NCI-H748 treated with DMSO at 0.1 percent for 48 hours (cell line): ENCODE measurements around the gene PLPP6.

ENCODE experiments used
- DNase-seq: peaks from one replicate; lab custom pipeline; 2025; lab: John Stamatoyannopoulos, UW

Gene PLPP6

DNA sequence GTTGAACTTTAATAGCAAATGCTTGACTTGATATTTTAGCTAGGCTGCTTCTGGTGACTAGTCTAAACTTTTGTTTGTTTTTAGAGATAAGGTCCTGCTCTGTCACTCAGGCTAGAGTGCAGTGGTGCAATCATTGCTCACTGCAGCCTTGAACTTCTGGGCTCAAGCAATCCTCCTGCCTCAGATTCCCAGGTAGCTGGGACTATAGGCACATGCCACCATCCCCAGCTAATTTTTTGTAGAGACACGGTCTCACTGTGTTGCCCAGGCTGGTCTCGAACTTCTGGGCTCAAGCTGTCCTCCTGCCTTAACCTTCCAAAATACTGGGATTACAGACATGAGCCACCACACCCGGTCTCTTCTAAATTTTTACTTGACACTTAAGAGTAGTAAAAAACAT is 38.0 kb downstream of the PLPP6 start:
- DNase-seq: no peak

DNA sequence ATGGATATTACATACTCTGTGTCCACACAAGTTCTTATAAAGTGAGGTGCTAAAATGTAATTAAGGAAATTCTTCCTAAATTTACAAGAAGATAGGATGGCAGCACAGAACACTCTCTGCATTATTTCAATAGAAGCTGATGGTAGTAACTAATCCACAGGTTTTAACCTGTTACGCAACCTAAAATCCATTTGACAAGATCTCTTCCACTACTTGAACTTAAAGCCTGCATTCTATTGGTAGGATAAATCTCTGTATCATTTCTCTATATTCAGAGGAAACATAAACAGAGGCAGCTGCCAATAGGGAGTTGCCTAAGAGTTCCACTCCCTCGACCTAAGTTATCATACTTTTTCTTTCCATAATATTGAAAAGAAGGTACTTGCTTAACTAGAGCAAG is 38.8 kb downstream of the PLPP6 start:
- no peak for DNase-seq

DNA sequence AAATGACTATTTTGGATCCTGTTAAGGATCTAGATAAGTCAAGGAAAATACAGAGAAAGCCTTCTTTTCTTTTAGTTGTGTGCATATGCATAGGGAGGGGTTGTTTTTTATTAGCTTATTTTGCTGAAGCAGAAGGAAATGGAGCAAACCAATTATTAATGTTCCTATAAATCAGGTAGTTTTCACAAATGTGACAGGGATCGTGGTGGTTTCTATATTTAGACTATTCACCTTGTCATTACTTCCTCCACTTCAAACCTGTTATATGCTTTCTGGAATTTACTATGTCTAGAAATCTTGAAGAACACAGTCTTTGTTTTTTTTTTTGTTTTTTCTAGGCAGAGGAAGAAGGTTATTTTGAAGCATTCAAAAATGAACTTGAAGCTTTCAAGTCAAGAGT is 39.4 kb downstream of the PLPP6 start:
- no peak for DNase-seq

DNA sequence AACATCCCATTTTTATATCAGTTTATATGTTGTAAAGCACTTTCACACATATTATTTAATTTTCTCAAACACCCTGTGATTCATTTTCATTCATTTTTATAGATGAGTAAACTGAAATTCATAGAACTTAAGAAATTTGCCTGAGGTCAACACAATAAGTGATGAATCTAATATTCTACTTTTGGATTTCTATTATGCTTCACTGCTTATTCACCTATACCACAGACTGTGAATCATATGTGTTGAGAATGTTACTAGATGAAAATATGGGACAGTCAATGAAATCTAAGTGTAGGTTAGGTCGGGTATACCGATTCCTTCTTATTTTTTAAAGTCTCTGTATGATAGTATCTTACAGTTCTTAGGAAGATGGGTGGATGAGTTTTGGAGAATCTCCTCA is 42.0 kb downstream of the PLPP6 start:
- no peak for DNase-seq

DNA sequence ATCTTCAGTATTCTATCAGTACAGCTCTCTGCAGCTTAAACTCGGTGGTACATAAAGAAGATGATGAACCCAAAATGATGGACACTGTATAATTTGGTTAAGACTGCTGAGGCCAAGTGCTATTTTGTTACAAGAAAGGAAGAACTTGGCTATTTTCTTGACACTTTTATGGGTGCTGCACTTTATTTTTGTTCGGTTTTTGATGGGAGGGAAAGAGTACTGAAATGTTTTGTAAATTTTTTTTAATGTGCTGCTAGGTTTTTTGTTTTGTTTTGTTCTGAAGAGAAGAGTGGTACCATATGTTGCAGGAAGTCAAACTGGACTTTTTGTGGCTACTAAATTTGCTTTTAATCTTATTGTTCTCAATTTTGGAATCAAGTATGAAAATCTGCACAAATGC is 43.9 kb downstream of the PLPP6 start:
- no peak for DNase-seq

DNA sequence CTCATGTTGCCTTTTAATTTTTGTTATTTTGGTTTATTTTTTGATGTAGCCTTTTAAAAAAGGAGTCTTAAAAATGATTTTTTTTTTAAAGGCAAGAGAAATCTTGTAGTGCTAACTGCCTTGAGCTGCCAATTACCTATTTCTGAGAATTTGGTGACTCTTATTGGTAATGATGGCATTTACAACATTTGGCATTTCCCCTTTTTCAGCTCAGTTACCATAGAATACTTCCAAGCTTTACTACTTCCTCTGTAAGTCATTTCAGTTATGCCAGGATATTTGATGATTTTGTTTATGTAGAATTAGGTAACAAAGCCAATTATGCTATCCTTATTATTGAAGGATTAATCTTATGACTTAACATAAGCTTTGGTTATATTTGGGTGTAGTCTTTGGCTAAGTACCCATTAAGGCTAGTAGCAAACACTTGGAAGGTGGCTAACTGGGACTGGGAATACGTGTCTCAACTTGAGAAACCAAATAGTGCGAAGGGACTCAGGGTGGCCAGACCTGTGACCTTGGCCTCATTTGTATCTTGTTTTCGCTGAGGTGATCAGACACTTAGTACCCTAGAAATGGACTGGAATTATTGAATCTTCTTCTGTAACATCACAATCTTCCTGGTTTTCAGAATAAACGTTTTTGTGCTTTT is 45.0 kb downstream of the PLPP6 start:
- DNase-seq: no peak

DNA sequence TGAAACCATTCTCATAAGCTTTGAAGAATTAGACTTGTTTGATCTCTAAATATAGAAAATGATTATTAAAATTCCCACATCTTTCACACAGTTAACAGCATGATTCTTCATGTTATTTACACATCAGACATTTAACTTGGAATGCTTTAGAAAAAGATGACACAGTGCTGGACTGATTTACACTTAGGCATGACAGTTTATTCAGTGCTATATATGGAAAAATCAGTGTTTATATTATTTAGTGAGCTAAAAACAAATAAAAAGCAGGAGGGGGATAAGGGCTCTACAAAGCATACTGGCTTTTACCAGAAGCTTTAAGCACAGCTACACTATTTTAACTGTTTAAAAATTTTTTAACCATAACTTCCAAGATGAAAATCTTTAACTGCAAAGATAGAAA is 47.3 kb downstream of the PLPP6 start:
- DNase-seq: no peak

DNA sequence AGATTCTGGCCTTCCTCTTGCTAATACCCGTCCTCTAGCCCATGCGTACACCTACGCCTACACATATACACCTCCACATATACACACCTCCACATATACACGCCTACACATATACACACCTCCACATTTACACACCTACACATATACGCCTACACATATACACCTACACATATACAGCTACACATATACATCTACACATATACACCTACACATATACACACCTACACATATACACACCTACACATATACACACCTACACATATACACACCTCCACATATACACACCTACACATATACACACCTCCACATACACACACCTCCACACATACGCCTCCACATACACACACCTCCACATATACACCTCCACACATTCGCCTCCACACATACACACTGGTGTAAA is 51.8 kb downstream of the PLPP6 start:
- no peak for DNase-seq

DNA sequence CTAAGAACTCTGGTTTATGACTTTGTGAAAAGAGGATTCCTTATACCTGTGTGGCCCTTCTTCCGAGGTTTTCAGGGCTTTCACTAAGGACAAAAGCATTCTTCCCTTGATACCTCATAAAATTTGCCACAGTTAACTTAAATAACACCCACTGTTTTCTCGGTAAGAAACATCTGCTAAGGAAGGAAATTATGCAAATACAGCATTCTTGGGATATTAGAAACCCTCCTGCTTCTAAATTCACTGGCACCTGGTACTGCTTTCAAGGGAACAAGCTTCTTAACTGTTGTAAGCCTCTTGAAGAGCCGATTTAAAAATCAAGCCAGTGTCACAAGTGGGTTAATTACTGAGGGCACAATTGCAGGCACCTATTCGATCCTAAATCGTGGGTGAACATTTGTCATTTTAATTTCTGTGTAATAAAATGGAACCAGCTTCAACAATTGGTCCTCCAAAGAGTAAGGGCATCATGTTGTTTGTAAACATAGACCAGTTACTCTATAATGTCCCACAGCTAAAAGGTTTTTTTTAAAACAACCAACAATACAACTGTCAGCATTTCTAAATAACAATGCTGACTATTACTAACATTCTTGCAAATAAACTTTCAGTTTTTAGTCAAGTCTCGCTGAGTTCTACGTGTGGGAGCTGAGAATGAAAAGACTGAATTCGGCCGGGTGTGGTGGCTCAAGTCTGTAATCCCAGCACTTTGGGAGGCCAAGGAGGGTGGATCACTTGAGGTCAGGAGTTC is 52.3 kb downstream of the PLPP6 start:
- no peak for DNase-seq
